H7 (cell line): ENCODE results near the gene HNRNPC. TPM values are rescaled to one million over a fixed set of nuclear protein-coding genes. Genes with fewer than 3 reads are reported as not detected.
"Not testable (repeated sequence)": the region's sequence is repeated elsewhere in the genome, so short reads cannot be mapped to it uniquely, and the experiment has no call there.

Experiments
- DNase-seq: peaks from one replicate; pipeline ENCODE4 v3.0.0; 2012
- H3K27me3 ChIP-seq: 2 replicates; pipeline ENCODE4 v1.6.0; 2011; ENCODE audit warnings: mild to moderate bottlenecking, low read length; ENCODE audit not compliant: control insufficient read depth, insufficient read depth
- H3K36me3 ChIP-seq: replicated peaks from 2 replicates; pipeline ENCODE4 v1.5.1; 2011; ENCODE audit warnings: low read length; ENCODE audit not compliant: control insufficient read depth, insufficient read depth
- H3K4me3 ChIP-seq: 2 replicates; pipeline ENCODE4 v1.5.1; 2011; ENCODE audit warnings: low read depth, mild to moderate bottlenecking, control low read depth, low read length, moderate library complexity; ENCODE audit not compliant: insufficient read depth
- total RNA-seq: library from RNA; depleted of rRNA; stranded (reverse); fragments of >200 nt; shearing (Covaris generic); gene quantifications from 2 replicates; pipeline ENCODE4 v1.2.3, GENCODE V29; 2014; rRNA removed

Gene HNRNPC
- total RNA-seq, 1 experiment from 2014 or later, result 2,138 TPM

DNA sequence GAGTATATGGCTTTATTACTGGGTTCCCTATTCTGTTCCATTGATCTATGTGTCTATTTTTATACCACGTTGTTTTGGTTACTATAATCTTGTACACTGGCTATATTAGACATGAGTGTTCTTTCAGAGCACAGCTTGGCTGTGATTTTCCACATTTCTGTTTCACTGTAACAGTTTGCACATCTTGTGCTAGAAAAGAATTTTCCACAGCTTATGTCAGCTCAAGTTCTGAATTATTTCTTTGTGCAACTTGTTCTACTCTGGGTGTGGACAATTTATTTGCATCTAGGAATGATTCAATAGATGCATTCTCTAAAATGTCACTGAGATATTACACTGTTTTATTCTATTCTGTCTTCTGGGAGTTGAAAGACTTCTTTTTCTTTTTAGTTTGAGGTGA is 85.0 kb downstream of the HNRNPC start:
- H3K27me3 ChIP-seq, result no peaks in the 10 kb centered on the region
- DNase-seq, result no peak
- no peak overlapping the region for H3K4me3 ChIP-seq
- no peaks in the 10 kb centered on the region for H3K36me3 ChIP-seq

DNA sequence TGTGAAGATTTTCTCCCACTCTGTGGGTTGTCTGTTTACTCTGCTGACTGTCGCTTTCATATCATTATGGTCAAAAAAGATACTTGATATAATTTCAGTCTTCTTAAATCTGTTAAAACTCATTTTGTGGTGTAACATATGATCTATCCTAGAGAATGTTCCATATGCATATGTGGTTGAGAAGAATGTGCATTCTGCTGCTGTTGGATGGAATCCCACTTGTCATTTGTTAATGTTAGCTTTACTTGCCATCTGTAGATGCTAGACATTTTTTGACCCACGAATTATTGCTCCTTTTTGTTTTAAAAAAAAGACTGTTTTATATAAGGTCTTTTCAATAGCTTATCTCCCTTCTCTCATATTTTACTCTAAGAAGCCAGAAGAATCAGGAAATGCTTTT is 87.1 kb downstream of the HNRNPC start:
- Histone ChIP-seq H3K36me3 (no peaks in the 10 kb centered on the region), H3K4me3 (no peak overlapping the region), H3K27me3 (no peaks in the 10 kb centered on the region)
- no peak for DNase-seq

DNA sequence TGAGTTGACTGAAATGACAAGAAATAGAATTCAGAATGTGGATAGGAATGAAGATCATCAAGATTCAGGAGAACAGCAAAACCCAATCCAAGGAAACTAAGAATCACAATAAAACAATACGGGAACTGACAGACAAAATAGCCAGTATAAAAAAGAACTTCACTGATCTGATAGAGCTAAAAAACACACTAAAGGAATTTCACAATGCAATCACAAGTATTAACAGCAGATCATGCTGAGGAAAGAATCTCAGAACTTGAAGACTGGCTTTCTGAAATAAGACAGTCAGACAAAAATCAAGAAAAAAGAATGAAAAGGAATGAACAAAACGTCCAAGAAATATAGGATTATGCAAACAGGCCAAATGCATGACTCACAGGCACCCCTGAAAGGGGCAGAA is 98.1 kb downstream of the HNRNPC start:
- Histone ChIP-seq H3K27me3 (no peaks in the 10 kb centered on the region), H3K36me3 (no peaks in the 10 kb centered on the region), H3K4me3 (no peak overlapping the region)
- DNase-seq, result no peak

DNA sequence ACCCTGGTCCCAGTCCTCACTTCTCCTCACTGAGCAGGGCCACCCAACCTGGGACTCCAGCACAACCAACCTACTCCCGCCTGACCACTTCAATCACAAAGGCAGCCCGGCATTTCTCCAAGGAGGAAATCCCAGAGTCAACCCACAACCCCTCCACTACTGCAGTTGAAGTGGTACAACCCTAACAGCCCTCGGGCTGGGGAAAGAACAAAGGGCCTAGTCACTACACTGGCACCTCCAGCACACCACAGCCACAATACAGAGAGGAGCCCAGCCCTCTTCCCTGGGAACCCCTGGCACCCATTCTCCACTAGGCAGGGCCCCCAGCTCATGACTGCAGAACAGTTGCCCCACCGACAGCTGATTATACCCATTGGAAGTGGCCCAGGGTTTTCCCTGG is 99.7 kb downstream of the HNRNPC start:
- no peak for DNase-seq

DNA sequence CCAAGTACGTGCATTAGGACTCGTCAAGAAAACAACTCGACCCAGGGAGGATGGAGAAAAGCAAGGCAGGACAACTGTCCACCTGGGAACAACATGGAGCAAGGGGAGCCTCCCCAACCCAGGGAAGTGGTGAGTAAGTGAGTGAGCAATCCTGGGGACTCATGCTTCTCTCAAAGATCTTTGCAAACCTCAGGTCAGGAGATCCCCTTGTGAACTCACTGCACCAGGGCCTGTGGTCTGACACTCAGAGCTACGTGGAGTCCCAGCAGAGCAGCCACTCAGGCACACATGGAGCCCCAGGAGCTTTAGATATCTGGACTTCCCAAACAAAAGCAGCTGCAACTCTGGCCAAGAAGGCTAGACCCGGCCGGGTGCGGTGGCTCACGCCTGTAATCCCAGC is 101.2 kb downstream of the HNRNPC start:
- Histone ChIP-seq H3K27me3 (no peaks in the 10 kb centered on the region), H3K4me3 (no peak overlapping the region), H3K36me3 (no peaks in the 10 kb centered on the region)
- no peak for DNase-seq

More for the DNA sequence above, 99.7 kb downstream of the HNRNPC start:
- Histone ChIP-seq H3K36me3 (no peaks in the 10 kb centered on the region), H3K27me3 (no peaks in the 10 kb centered on the region), H3K4me3 (no peak overlapping the region)

DNA sequence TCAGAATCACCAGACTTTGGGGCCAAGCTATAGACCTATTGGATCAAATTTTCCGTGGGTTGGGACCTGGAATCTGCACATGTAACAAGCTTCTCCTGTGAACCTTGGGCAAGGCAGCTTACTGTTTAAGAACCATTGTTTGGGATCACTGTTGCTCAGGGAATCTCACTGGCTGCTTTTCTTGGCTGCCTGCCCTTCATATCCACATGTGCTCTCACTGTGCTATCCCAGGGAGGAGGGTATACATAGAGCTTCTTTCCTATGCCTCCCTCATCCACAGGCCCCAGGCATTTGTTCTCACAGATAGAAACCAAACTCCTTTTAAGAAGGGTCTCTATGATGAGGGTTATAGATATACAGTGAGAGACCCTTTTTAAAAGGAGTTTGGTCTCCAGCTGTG is 103.6 kb downstream of the HNRNPC start:
- H3K4me3 ChIP-seq, H3K27me3 ChIP-seq, DNase-seq, H3K36me3 ChIP-seq: not testable (repeated sequence)

DNA sequence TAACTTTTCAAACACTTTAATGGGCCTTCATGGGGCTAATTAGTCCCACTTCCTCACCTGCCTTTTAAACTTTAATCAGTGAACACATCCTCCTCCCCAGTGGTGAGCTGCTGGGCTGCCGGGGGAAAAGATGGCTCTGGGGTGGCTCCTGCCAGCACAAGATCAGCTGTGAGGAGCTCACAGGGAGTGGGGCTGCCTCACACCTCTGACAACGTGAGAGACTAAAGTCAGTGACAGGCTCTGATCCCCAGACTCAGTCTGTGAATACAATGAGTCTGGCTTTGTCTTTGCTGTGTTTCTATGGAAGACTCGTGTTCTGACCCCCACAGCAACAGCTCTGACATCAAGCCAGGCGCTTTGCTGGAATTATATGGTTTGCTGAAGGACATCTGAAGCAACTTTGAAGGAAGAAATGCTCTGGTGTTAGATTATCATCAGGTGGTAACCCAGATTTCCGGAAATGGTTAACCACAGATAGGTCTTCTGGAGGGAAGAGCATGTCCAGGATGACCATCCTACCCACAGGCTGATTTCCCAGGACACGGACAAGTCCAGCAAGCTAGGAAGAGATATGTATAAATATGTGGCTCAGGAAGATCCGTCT is 104.1 kb downstream of the HNRNPC start:
- H3K36me3 ChIP-seq, DNase-seq, H3K4me3 ChIP-seq, H3K27me3 ChIP-seq: not testable (repeated sequence)

DNA sequence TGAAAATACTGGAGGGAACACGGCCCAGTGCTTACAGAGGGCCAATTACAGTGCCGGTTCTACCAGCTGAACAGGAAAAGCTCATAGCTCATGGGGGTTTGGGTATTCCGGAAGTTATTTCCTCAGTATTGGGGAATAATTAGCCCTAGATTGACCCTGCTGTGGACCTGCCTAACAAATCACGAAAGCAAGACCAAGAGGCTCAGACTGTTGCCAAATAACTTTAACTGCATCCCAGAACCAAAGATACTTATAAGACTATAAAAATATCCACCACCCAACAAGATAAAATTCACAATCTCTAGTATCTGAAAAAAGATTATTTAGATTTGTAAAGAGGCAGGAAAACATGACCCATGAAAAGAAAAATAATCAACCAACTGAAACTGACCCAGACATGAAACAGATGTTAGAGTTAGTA is 105.4 kb downstream of the HNRNPC start:
- no peaks in the 10 kb centered on the region for H3K27me3 ChIP-seq
- no peak overlapping the region for H3K4me3 ChIP-seq
- no peak for DNase-seq
- no peaks in the 10 kb centered on the region for H3K36me3 ChIP-seq

DNA sequence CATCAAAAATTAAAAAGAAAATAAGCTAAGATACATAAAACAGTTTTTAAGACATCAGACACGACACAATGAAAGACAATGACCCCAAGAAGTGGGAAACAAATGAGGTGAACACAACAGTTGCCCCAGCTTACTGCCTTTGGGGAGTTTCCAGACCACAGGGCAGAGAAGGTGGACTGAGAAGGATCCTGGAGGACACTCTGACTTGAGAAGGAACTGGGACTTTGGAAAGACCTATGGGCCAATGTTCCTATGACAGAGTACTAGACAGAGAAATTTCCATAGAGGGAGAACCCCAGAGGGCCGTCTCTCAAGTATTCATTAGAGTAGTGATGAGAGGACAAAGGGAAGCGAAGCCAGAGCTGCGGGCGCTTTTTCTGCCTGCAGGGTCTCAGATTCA is 107.2 kb downstream of the HNRNPC start:
- DNase-seq, result no peak
- Histone ChIP-seq H3K27me3 (no peaks in the 10 kb centered on the region), H3K36me3 (no peaks in the 10 kb centered on the region), H3K4me3 (no peak overlapping the region)

DNA sequence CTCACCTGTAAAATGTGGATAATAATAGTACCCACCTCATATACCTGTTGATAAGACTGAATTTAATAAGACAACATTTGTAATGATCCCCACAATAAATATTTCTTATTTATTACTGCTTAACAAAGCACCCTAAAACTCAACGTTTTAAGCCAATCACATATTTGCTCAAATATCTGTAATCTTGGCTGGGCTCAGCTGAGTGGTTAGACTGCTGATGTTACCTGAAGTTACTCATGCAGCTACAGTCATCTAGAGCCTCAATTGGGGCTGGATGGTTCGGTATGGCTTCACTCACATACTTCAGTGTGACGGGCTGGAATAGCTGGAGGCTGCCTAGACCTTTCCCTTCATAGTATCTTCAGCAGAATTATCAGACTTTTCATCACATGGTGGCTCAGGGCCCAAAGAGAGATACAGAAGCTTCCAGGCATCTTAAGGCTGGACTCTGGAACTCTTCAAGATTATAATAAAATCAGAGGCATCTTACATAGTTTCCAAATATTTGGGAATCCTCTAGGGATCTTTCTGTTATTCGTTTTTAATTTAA is 109.1 kb downstream of the HNRNPC start:
- Histone ChIP-seq H3K4me3 (no peak overlapping the region), H3K27me3 (no peaks in the 10 kb centered on the region), H3K36me3 (no peaks in the 10 kb centered on the region)
- no peak for DNase-seq

Other genes with a start within 250 kb of the HNRNPC start
- 21.5 and 33.5 TPM in 2 replicates for gene NDRG2, start 244.4 kb downstream of the HNRNPC start, total RNA-seq
- 0.15 TPM in 1 of 2 replicates, not detected in the other for gene TPPP2, start 239.2 kb downstream of the HNRNPC start, total RNA-seq
- not detected in 2 replicates for gene RNASE13, start 234.6 kb downstream of the HNRNPC start, total RNA-seq
- gene RNASE7, start 227.1 kb downstream of the HNRNPC start, total RNA-seq, result not detected in 2 replicates
- gene RNASE8, start 211.6 kb downstream of the HNRNPC start, total RNA-seq, result not detected in 2 replicates
- gene ARHGEF40, start 199.1 kb downstream of the HNRNPC start, total RNA-seq, result 63.9 and 82.1 TPM in 2 replicates
- gene ZNF219, start 170.8 kb downstream of the HNRNPC start, total RNA-seq, result 71.2 and 90.3 TPM in 2 replicates
- 0.31 and 0.78 TPM in 2 replicates for gene TMEM253, start 168.4 kb downstream of the HNRNPC start, total RNA-seq
- gene OR5AU1, start 113.4 kb downstream of the HNRNPC start, total RNA-seq, result not detected in 2 replicates
- gene RPGRIP1, start 10.6 kb upstream of the HNRNPC start, total RNA-seq, result 0.11 and 0.14 TPM in 2 replicates
- gene SUPT16H, start 114.6 kb upstream of the HNRNPC start, total RNA-seq, result 145 and 161 TPM in 2 replicates
- 64.1 and 73.8 TPM in 2 replicates for gene CHD8, start 186.7 kb upstream of the HNRNPC start, total RNA-seq
- gene RAB2B, start 207.5 kb upstream of the HNRNPC start, total RNA-seq, result 21.5 and 26.8 TPM in 2 replicates
- 23.5 and 30.5 TPM in 2 replicates for gene TOX4, start 207.8 kb upstream of the HNRNPC start, total RNA-seq
- 109 and 111 TPM in 2 replicates for gene METTL3, start 241.9 kb upstream of the HNRNPC start, total RNA-seq